Esophagus squamous epithelium (tissue), 5 donors: ENCODE measurements around the gene TMEM213. TPM values are rescaled to one million over a fixed set of nuclear protein-coding genes. Genes with fewer than 3 reads are reported as not detected.

Experiments used
- DNase-seq: peaks from one replicate; lab custom pipeline; 2025; lab: John Stamatoyannopoulos, UW
- H3K27ac ChIP-seq, 4 donors: fragments of 200-600 bp; sonication (generic); one replicate each; pipeline ENCODE4 v1.5.1; 2016 to 2019; ENCODE audit warnings: mild to moderate bottlenecking in 1 of 4
- H3K27me3 ChIP-seq, 4 donors: fragments of 200-600 bp; sonication (generic); 1 replicate in 3 of 4; 2 replicates in 1 of 4; pipeline versions ENCODE4 v1.5.1 to v1.6.0; 2017 to 2021; ENCODE audit warnings: antibody characterized with exemption in 1 of 4
- H3K36me3 ChIP-seq, 3 donors: fragments of 200-600 bp; sonication (generic); one replicate each; pipeline ENCODE4 v1.5.1; 2016 to 2019
- H3K4me1 ChIP-seq, 3 donors: fragments of 200-600 bp; sonication (generic); one replicate each; pipeline ENCODE4 v1.5.1; 2017 to 2019
- H3K4me3 ChIP-seq, 4 donors: fragments of 200-600 bp; sonication (generic); 1 replicate in 3 of 4; 2 replicates in 1 of 4; pipeline ENCODE4 v1.5.1; 2016 to 2019; ENCODE audit warnings: mild to moderate bottlenecking in 2 of 4, moderate library complexity in 1 of 4
- H3K9me3 ChIP-seq, 3 donors: fragments of 200-600 bp; sonication (generic); one replicate each; pipeline ENCODE4 v1.5.1; 2016 to 2019
- CTCF ChIP-seq, 6 experiments: fragments of 450-650 bp in 4 of 6; fragments of 200-600 bp in 2 of 6; sonication (generic) in 2 of 6; IDR thresholded peaks; one replicate each; pipeline ENCODE4 v1.5.1; 2016 to 2019; ENCODE audit warnings: antibody characterized with exemption in 6 of 6, mild to moderate bottlenecking in 4 of 6, moderate library complexity in 4 of 6
- POLR2A ChIP-seq, 4 donors: fragments of 450-650 bp; IDR thresholded peaks; one replicate each; pipeline ENCODE4 v1.6.1; 2017; ENCODE audit warnings: antibody characterized with exemption in 4 of 4, mild to moderate bottlenecking in 4 of 4, moderate library complexity in 3 of 4
- WGBS, 2 donors: methylation state at CpG; one replicate each; pipeline ENCODE4 v1.1.5; 2018; 5-methylcytosine and 5-hydroxymethylcytosine counted together
- intact Hi-C: fragments of 100-400 bp; cut with DNase I; formaldehyde crosslinking; loops from one replicate; pipeline ENCODE4 v1.15.0; 2022
- total RNA-seq, 4 donors: library from RNA; depleted of rRNA; stranded (reverse); fragments of >200 nt; gene quantifications; one replicate each; pipeline ENCODE4 v1.1.0, GENCODE V29; 2016
- donor health status: DM: yes; HTN: yes; CAD: no.

TMEM213 gene
- total RNA-seq, 4 donors from 2014 or later, result 1.3 TPM; not detected in 3

- 77 to 85% methylated on average over 5 of the region's 5 CpGs for WGBS, 2 donors
Observed at GRCh38 chr7:138854115-138854645, 56.4 kb downstream of the TMEM213 start.

GRCh38 chr7:138857728-138858127 lies 59.9 kb downstream of the TMEM213 start:
- Histone ChIP-seq H3K9me3 (peaks cover 0 to 11% (median 0%) of the 10 kb centered on the region in 3 donors), H3K27ac (no peak overlapping the region), H3K36me3 (peaks cover 0 to 5% (median 0%) of the 10 kb centered on the region in 3 donors), H3K27me3 (no peaks in the 10 kb centered on the region), H3K4me3 (no peak overlapping the region), H3K4me1 (no peaks in the 10 kb centered on the region)
- no peak for TF ChIP-seq POLR2A (IDR thresholded peaks at IDR 0.05)
- TF ChIP-seq CTCF (IDR thresholded peaks at IDR 0.05), result no peak
- no peak for DNase-seq
- intact Hi-C loops, result no loop called here

More at GRCh38 chr7:138854115-138854645, 56.4 kb downstream of the TMEM213 start:
- no peaks in the 10 kb centered on the region for H3K27me3 ChIP-seq
- no peaks in the 10 kb centered on the region for H3K36me3 ChIP-seq
- intact Hi-C loops, result no loop called here
- TF ChIP-seq CTCF (IDR thresholded peaks at IDR 0.05) (no peak), POLR2A (IDR thresholded peaks at IDR 0.05) (no peak)
- no peaks in the 10 kb centered on the region for H3K4me1 ChIP-seq
- DNase-seq, result no peak
- H3K27ac ChIP-seq, result no peak overlapping the region
- peaks cover 0 to 11% (median 0%) of the 10 kb centered on the region in 3 donors for H3K9me3 ChIP-seq
- no peak overlapping the region for H3K4me3 ChIP-seq

GRCh38 chr7:138861051-138861450 lies 63.3 kb downstream of the TMEM213 start:
- no peak for DNase-seq
- Histone ChIP-seq H3K27ac (no peak overlapping the region), H3K4me3 (no peak overlapping the region), H3K27me3 (no peaks in the 10 kb centered on the region), H3K36me3 (peaks cover 0 to 5% (median 0%) of the 10 kb centered on the region in 3 donors), H3K9me3 (peaks cover 0 to 11% (median 0%) of the 10 kb centered on the region in 3 donors), H3K4me1 (peaks cover 0 to 5% (median 0%) of the 10 kb centered on the region in 3 donors)
- no peak for TF ChIP-seq POLR2A (IDR thresholded peaks at IDR 0.05)
- TF ChIP-seq CTCF (IDR thresholded peaks at IDR 0.05), result no peak
- 96 to 100% methylated on average over 6 to 10 of the region's 16 CpGs for WGBS, 2 donors
- intact Hi-C loops, result no loop called here

- no peak for DNase-seq
- TF ChIP-seq CTCF (IDR thresholded peaks at IDR 0.05) (no peak), POLR2A (IDR thresholded peaks at IDR 0.05) (no peak)
Observed at GRCh38 chr7:138863931-138864330, 66.1 kb downstream of the TMEM213 start.

GRCh38 chr7:138864667-138865066 lies 66.9 kb downstream of the TMEM213 start:
- Histone ChIP-seq H3K36me3 (peaks cover 0 to 15% (median 0%) of the 10 kb centered on the region in 3 donors), H3K27ac (no peak overlapping the region), H3K27me3 (no peaks in the 10 kb centered on the region), H3K9me3 (no peaks in the 10 kb centered on the region), H3K4me3 (no peak overlapping the region), H3K4me1 (peaks cover 0 to 5% (median 0%) of the 10 kb centered on the region in 3 donors)
- WGBS, 2 donors, result 52 to 60% methylated on average over 3 of the region's 3 CpGs
- intact Hi-C loops, result no loop called here
- no peak for TF ChIP-seq POLR2A (IDR thresholded peaks at IDR 0.05)
- TF ChIP-seq CTCF (IDR thresholded peaks at IDR 0.05), result no peak
- no peak for DNase-seq

More at GRCh38 chr7:138863931-138864330, 66.1 kb downstream of the TMEM213 start:
- intact Hi-C loops, result no loop called here
- Histone ChIP-seq H3K36me3 (peaks cover 0 to 15% (median 0%) of the 10 kb centered on the region in 3 donors), H3K9me3 (no peaks in the 10 kb centered on the region), H3K27ac (no peak overlapping the region), H3K27me3 (no peaks in the 10 kb centered on the region), H3K4me3 (no peak overlapping the region), H3K4me1 (peaks cover 0 to 5% (median 0%) of the 10 kb centered on the region in 3 donors)
- 94 to 95% methylated on average over 7 to 9 of the region's 9 CpGs for WGBS, 2 donors
